ENCODE data around the gene DOCK2. TPM values are rescaled to one million over a fixed set of nuclear protein-coding genes. Genes with fewer than 3 reads are reported as not detected.

The DOCK2 gene
- total and polyA plus RNA-seq, 9 of the 15 experiments (the other 6 are each of a cell fraction or from before 2014, with no cell fraction given): 4.5 to 42.6 (median 20.5) TPM

DNA sequence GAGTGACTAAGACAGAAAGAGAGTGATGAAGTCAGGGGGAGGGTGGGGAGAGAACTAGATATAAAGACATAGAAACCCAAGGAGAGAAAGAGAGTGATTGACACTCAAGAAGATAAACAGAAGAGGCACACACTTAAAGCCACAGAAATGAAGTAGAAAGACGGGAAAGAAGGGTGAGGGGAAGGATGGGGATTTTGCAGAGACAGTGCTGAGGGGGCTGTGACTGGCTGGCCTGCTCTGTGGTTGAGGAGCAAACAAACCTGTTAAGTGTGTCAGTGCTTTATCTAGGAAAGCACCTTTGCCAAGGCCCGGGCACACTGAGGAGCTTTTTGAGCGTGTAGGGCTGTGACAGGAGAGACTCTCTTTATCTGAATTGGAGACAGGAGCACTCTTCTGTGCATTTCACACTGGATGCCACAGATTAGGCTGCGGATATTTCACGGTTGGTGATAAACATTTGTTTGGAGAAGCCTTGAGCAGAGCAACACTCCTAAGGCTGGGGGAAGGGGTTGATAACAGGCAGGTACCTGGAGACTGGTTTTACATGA is 109.1 kb downstream of the DOCK2 start (continued):
- TF ChIP-seq CREB5 (CRISPR knock-in tag; IDR thresholded peaks at IDR 0.05) (no peak), TRIM25 (IDR thresholded peaks at IDR 0.05; ENCODE audit: borderline replicate concordance) (no peak), AFF1 (IDR thresholded peaks at IDR 0.05; ENCODE audit: low read depth in 1 of 2, partially characterized antibody in 2 of 2) (peak in 1 of 2 experiments; percentile 16), THRA (IDR thresholded peaks at IDR 0.05) (no peak), GTF2E2 (tag; IDR thresholded peaks at IDR 0.05) (no peak), KHSRP (IDR thresholded peaks at IDR 0.05) (no peak), ILF3 (IDR thresholded peaks at IDR 0.05; ENCODE audit: borderline replicate concordance) (no peak), BACH1 (tag; IDR thresholded peaks at IDR 0.05) (0 out of 2 replicates have a peak, but pooled peaks have one; percentile 26), NFATC3 (IDR thresholded peaks at IDR 0.05) (0 out of 2 replicates have a peak, but pooled peaks have one; percentile 43), JUND (IDR thresholded peaks at IDR 0.05; ENCODE audit: borderline replicate concordance, low read depth, low read length) (no peak), JUND (tag; IDR thresholded peaks at IDR 0.05; ENCODE audit: borderline replicate concordance, low read depth, low read length) (peak; percentile 35; the same call in 2 of the 3 replicates), SREBF2 (CRISPR knock-in tag; IDR thresholded peaks at IDR 0.05) (no peak), ETS1 (conservative IDR thresholded peaks at IDR 0.05; ENCODE audit: control insufficient read depth, low read depth, low read length) (no peak), U2AF2 (optimal IDR thresholded peaks at IDR 0.05; ENCODE audit: low read depth, low read length) (no peak), HIVEP1 (CRISPR knock-in tag; IDR thresholded peaks at IDR 0.05) (no peak), BDP1 (IDR thresholded peaks at IDR 0.05; ENCODE audit: insufficient read depth, insufficient read length) (no peak), PCBP1 (IDR thresholded peaks at IDR 0.05; ENCODE audit: low read depth, low read length, poor library complexity, severe bottlenecking) (no peak), NUFIP1 (IDR thresholded peaks at IDR 0.05; ENCODE audit: partially characterized antibody) (no peak)
- TF ChIP-seq, protein P1, sequence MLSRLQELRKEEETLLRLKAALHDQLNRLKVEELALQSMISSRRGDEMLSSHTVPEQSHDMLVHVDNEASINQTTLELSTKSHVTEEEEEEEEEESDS (CRISPR knock-in tag; IDR thresholded peaks at IDR 0.05): no peak

Data from K562 (cell line).